Upper lobe of left lung (tissue), 6 donors: ENCODE data around the gene ATP6V0E1. TPM values are rescaled to one million over a fixed set of nuclear protein-coding genes. Genes with fewer than 3 reads are reported as not detected.

Experiments used
- ATAC-seq, 2 donors: fragments of 200-7000 bp; cut with Tn5 transposase; one replicate each; pipeline ENCODE4 v1.9.1; 2022; ENCODE audit warnings: mild to moderate bottlenecking in 2 of 2, moderate library complexity in 2 of 2; ENCODE audit not compliant: low FRiP score in 2 of 2
- DNase-seq, 2 donors: peaks; one replicate each; pipeline ENCODE4 v3.0.0-alpha.2; 2019 to 2020
- H3K27ac ChIP-seq, 4 donors: fragments of 200-600 bp; sonication (generic); one replicate each; pipeline ENCODE4 v1.5.1; 2016 to 2019
- H3K27me3 ChIP-seq, 4 donors: fragments of 200-600 bp; sonication (generic); one replicate each; pipeline ENCODE4 v1.5.1; 2017 to 2019
- H3K36me3 ChIP-seq, 4 donors: fragments of 200-600 bp; sonication (generic); one replicate each; pipeline ENCODE4 v1.5.1; 2016 to 2019
- H3K4me1 ChIP-seq, 4 donors: fragments of 200-600 bp; sonication (generic); one replicate each; pipeline ENCODE4 v1.5.1; 2018 to 2019
- H3K4me3 ChIP-seq, 4 donors: fragments of 200-600 bp; sonication (generic); one replicate each; pipeline ENCODE4 v1.5.1; 2017 to 2019; ENCODE audit warnings: mild to moderate bottlenecking in 2 of 4, moderate library complexity in 1 of 4
- H3K9me3 ChIP-seq, 4 donors: fragments of 200-600 bp; sonication (generic); one replicate each; pipeline ENCODE4 v1.5.1; 2018 to 2019
- CTCF ChIP-seq, 6 experiments: fragments of 450-650 bp in 4 of 6; fragments of 200-600 bp in 2 of 6; sonication (generic) in 2 of 6; IDR thresholded peaks; one replicate each; pipeline ENCODE4 v1.5.1; 2016 to 2019; ENCODE audit warnings: antibody characterized with exemption in 6 of 6
- EP300 ChIP-seq, 4 donors: sonication (generic); formaldehyde crosslinking; IDR thresholded peaks; one replicate each; pipeline ENCODE4 v1.5.1; 2017; ENCODE audit warnings: antibody characterized with exemption in 4 of 4, control low read depth in 2 of 4
- POLR2A ChIP-seq, 4 donors: fragments of 450-650 bp; IDR thresholded peaks; one replicate each; pipeline ENCODE4 v1.5.1; 2016 to 2017; ENCODE audit warnings: antibody characterized with exemption in 4 of 4, mild to moderate bottlenecking in 2 of 4
- POLR2AphosphoS5 ChIP-seq, 2 donors: sonication (generic); formaldehyde crosslinking; IDR thresholded peaks; one replicate each; pipeline ENCODE4 v1.5.1; 2017; ENCODE audit warnings: antibody characterized with exemption in 2 of 2
- WGBS, 2 donors: methylation state at CpG; one replicate each; pipeline ENCODE4 v1.1.5; 2017 to 2018; 5-methylcytosine and 5-hydroxymethylcytosine counted together
- total RNA-seq, 6 donors: library from RNA; depleted of rRNA in 4 of 6; stranded (reverse); fragments of >200 nt in 4 of 6; gene quantifications; one replicate each; pipeline versions ENCODE4 v1.1.0 to v1.2.1, GENCODE V29; 2016 to 2021
- donor health status: DM: no; HTN: no; CAD: no; lungs with moderate emphysema.
- donor health status: DM: no; HTN: yes; CAD: no; lungs with severe emphysema.

The ATP6V0E1 gene
- total RNA-seq, 6 donors from 2014 or later, result 58.7 to 317 (median 198) TPM

- Histone ChIP-seq H3K36me3 (peaks cover 7 to 33% (median 17%) of the 10 kb centered on the region in 4 donors), H3K27ac (peak overlapping the region in 2 of 4 donors; percentile 5 to 9), H3K27me3 (no peaks in the 10 kb centered on the region), H3K4me1 (peaks cover 20 to 34% (median 27%) of the 10 kb centered on the region in 4 donors), H3K9me3 (no peaks in the 10 kb centered on the region), H3K4me3 (no peak overlapping the region)
- TF ChIP-seq EP300 (IDR thresholded peaks at IDR 0.05) (no peak), POLR2A (IDR thresholded peaks at IDR 0.05) (no peak), CTCF (IDR thresholded peaks at IDR 0.05) (no peak), POLR2AphosphoS5 (IDR thresholded peaks at IDR 0.05) (no peak)
- WGBS, 2 donors, result 78 to 83% methylated on average over 5 of the region's 5 CpGs
- no peak for DNase-seq
- peak in 1 of 2 donors; percentile 27 for ATAC-seq
Observed at GRCh38 chr5:173020154-173020581, 36.6 kb downstream of the ATP6V0E1 start.

- Histone ChIP-seq H3K4me1 (peaks cover 15 to 29% (median 23%) of the 10 kb centered on the region in 4 donors), H3K9me3 (no peaks in the 10 kb centered on the region), H3K27me3 (no peaks in the 10 kb centered on the region), H3K27ac (peak overlapping the region in 1 of 4 donors; percentile 9), H3K36me3 (peaks cover 7 to 33% (median 17%) of the 10 kb centered on the region in 4 donors), H3K4me3 (no peak overlapping the region)
- DNase-seq (no peak), ATAC-seq (no peak)
- no peak for TF ChIP-seq CTCF (IDR thresholded peaks at IDR 0.05)
- no peak for TF ChIP-seq POLR2A (IDR thresholded peaks at IDR 0.05)
- TF ChIP-seq EP300 (IDR thresholded peaks at IDR 0.05), result no peak
- no peak for TF ChIP-seq POLR2AphosphoS5 (IDR thresholded peaks at IDR 0.05)
- 79 to 96% methylated on average over 9 of the region's 9 CpGs for WGBS, 2 donors
Observed at GRCh38 chr5:173020643-173021042, 37.1 kb downstream of the ATP6V0E1 start.

GRCh38 chr5:173025651-173026050 lies 42.1 kb downstream of the ATP6V0E1 start:
- H3K4me3 ChIP-seq, result no peak overlapping the region
- H3K9me3 ChIP-seq, result no peaks in the 10 kb centered on the region
- H3K36me3 ChIP-seq, result peaks cover under 1 to 27% (median 14%) of the 10 kb centered on the region in 4 donors
- no peak for TF ChIP-seq EP300 (IDR thresholded peaks at IDR 0.05)
- no peak for TF ChIP-seq CTCF (IDR thresholded peaks at IDR 0.05)
- no peak for TF ChIP-seq POLR2A (IDR thresholded peaks at IDR 0.05)
- TF ChIP-seq POLR2AphosphoS5 (IDR thresholded peaks at IDR 0.05), result no peak
- no peak for ATAC-seq
- H3K27me3 ChIP-seq, result no peaks in the 10 kb centered on the region
- WGBS, 2 donors, result 89 to 91% methylated on average over 6 of the region's 6 CpGs
- DNase-seq, result no peak
- peaks cover 18 to 36% (median 24%) of the 10 kb centered on the region in 4 donors for H3K4me1 ChIP-seq
- no peak overlapping the region for H3K27ac ChIP-seq

- 87 to 88% methylated on average over 7 of the region's 7 CpGs for WGBS, 2 donors
- peaks cover 18 to 34% (median 21%) of the 10 kb centered on the region in 4 donors for H3K4me1 ChIP-seq
- H3K4me3 ChIP-seq, result no peak overlapping the region
- no peak for ATAC-seq
- H3K27ac ChIP-seq, result peak overlapping the region in 3 of 4 donors; percentile 2 to 60 (median 46)
- TF ChIP-seq POLR2AphosphoS5 (IDR thresholded peaks at IDR 0.05) (no peak), CTCF (IDR thresholded peaks at IDR 0.05) (no peak), POLR2A (IDR thresholded peaks at IDR 0.05) (no peak), EP300 (IDR thresholded peaks at IDR 0.05) (no peak)
- DNase-seq, result no peak
- peaks cover 0 to 7% (median 0%) of the 10 kb centered on the region in 4 donors for H3K36me3 ChIP-seq
- H3K27me3 ChIP-seq, result no peaks in the 10 kb centered on the region
- H3K9me3 ChIP-seq, result no peaks in the 10 kb centered on the region
Observed at GRCh38 chr5:173027905-173028304, 44.3 kb downstream of the ATP6V0E1 start.

- Histone ChIP-seq H3K36me3 (peaks cover 0 to under 1% (median 0%) of the 10 kb centered on the region in 4 donors), H3K9me3 (no peaks in the 10 kb centered on the region), H3K27me3 (no peaks in the 10 kb centered on the region), H3K4me1 (peaks cover 18 to 39% (median 21%) of the 10 kb centered on the region in 4 donors), H3K27ac (peak overlapping the region; percentile 41 to 76 (median 60)), H3K4me3 (no peak overlapping the region)
- ATAC-seq, result no peak
- WGBS, 2 donors, result 54 to 63% methylated on average over 4 of the region's 4 CpGs
- TF ChIP-seq POLR2A (IDR thresholded peaks at IDR 0.05) (no peak), EP300 (IDR thresholded peaks at IDR 0.05) (no peak), POLR2AphosphoS5 (IDR thresholded peaks at IDR 0.05) (no peak), CTCF (IDR thresholded peaks at IDR 0.05) (no peak)
- DNase-seq, result no peak
Observed at GRCh38 chr5:173028811-173029327, 45.3 kb downstream of the ATP6V0E1 start.
